HL-60 (cell line): Measurements from ENCODE around the gene ARHGAP26.

Experiments used
- CTCF ChIP-seq: IDR thresholded peaks from one replicate; pipeline ENCODE4 v1.5.1; 2011; ENCODE audit warnings: low read length, control low read depth, inconsistent platforms; ENCODE audit not compliant: insufficient read depth
- GABPA ChIP-seq: IDR thresholded peaks from 2 replicates; pipeline ENCODE4 v1.6.1; 2012; ENCODE audit warnings: low read depth

- TF ChIP-seq CTCF, result no peak
- TF ChIP-seq GABPA, result no peak
Observed at GRCh38 chr5:142881784-142882126, 111.6 kb downstream of the ARHGAP26 start.
